Vagina (tissue), 2 donors: ENCODE results near the gene INSYN1.

Experiments
- CTCF ChIP-seq, 3 experiments: fragments of 450-650 bp in 2 of 3; fragments of 200-600 bp in 1 of 3; sonication (generic) in 1 of 3; IDR thresholded peaks; one replicate each; pipeline ENCODE4 v1.5.1; 2017 to 2019; ENCODE audit warnings: antibody characterized with exemption in 3 of 3, mild to moderate bottlenecking in 2 of 3, moderate library complexity in 2 of 3
- POLR2AphosphoS5 ChIP-seq, 2 donors: sonication (generic); formaldehyde crosslinking; IDR thresholded peaks; one replicate each; pipeline ENCODE4 v1.9.0; 2017; ENCODE audit warnings: antibody characterized with exemption in 2 of 2, mild to moderate bottlenecking in 2 of 2, low read depth in 1 of 2; ENCODE audit not compliant: insufficient read depth in 1 of 2

GRCh38 chr15:73760330-73761329 lies 7.5 kb upstream of the INSYN1 start:
- TF ChIP-seq CTCF (IDR thresholded peaks at IDR 0.05) (no peak), POLR2AphosphoS5 (IDR thresholded peaks at IDR 0.05; ENCODE audit: insufficient read depth in 1 of 2, low read depth in 1 of 2) (no peak)
